Astrocyte of the cerebellum (primary cell): ENCODE data around the gene PIK3R2.

Experiments
- DNase-seq: peaks from one replicate; pipeline ENCODE4 v3.0.0-alpha.2; 2011; ENCODE audit warnings: low read depth
- H3K4me3 ChIP-seq: 2 replicates; pipeline ENCODE4 v1.5.1; 2011; ENCODE audit warnings: mild to moderate bottlenecking, low read depth, low read length, moderate library complexity
- CTCF ChIP-seq: IDR thresholded peaks from 2 replicates; pipeline ENCODE4 v1.5.1; 2012; ENCODE audit warnings: low read length, low read depth, moderate library complexity, mild to moderate bottlenecking; ENCODE audit errors: missing control alignments
- in situ Hi-C: cut with HindIII; loops from 2 replicates; pipeline ENCODE4 v1.10.0; 2017; ENCODE audit warnings: low sequenced_read_pairs

PIK3R2 gene

DNA sequence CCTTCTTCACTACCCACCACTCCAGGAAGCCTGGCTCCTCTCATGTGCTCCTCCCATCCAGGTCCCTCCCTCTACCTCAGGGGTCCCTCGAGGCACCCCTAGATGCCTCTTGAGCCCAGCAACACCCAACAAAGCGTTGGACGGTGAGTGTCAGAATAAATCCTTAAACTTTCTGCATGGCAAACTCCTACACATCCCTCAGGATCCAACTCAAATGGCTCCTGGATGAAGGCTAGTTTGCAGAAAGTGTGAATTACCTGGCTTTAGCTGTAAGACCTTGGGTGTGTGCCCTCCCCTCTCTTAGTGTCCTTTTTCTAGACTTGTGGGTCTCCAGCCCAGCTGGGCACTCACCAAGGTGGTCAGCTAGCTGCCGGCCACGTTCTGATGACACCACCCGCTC is 45.4 kb downstream of the PIK3R2 start:
- in situ Hi-C loops: no loop called here
- no peak overlapping the region for H3K4me3 ChIP-seq
- TF ChIP-seq CTCF: no peak
- no peak for DNase-seq

DNA sequence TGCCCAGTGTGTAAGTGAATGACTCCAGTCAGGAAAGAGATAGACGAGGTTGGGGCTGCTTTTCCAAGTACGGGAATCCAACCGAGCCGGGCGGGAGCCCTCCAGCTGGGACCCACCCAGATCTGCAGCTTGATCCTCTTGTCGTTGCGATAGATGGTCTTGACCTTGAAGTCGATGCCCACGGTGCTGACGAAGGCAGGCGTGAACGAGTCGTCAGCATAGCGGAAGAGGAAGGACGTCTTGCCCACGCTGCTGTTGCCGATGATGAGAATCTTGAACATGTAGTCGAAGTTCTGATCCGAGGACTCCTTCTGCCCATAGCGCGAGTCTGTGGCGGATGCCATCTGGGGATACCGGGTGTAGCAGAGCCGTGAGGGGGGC is 49.4 kb downstream of the PIK3R2 start:
- no peak overlapping the region for H3K4me3 ChIP-seq
- TF ChIP-seq CTCF: no peak
- no peak for DNase-seq
- in situ Hi-C loops: no loop called here

DNA sequence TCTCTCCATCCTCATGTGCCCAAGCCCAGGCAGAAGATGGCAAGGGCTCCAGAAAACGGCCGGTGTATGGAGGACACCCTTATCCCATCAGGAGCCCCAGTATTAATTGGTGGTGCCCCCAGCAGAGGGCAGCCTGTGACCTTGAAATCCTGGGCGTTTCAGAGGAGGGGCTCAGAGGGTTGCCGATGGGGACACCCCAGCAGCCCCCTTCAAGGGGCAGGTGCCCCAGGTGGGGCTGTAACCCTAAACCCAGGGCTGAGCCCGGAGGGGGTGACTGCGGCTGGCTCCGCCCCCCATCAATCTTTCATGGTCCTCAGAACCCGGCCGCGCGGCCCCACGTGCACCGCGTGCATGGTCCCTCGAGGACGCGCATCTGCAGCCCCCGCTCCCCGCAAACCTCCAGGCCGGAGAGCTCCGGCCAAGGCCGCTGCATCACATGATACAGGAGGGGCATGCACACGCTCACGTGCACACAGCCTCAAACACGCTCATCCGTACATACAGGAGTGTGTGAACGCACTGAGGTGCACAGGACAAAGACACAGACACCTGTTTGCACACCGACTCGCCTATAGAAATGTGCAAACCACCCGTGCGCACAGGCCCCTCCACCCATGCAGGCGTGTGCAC is 49.9 kb downstream of the PIK3R2 start:
- H3K4me3 ChIP-seq: peak overlapping the region; percentile 71
- TF ChIP-seq CTCF: peak; percentile 21
- no peak for DNase-seq
- in situ Hi-C loops: no loop called here

- TF ChIP-seq CTCF: no peak
- no peak for DNase-seq
- in situ Hi-C loops: no loop called here
- H3K4me3 ChIP-seq: peak overlapping the region; percentile 71
These were observed 50.5 kb downstream of the PIK3R2 start for GRCh38 chr19:18203408-18203862.

DNA sequence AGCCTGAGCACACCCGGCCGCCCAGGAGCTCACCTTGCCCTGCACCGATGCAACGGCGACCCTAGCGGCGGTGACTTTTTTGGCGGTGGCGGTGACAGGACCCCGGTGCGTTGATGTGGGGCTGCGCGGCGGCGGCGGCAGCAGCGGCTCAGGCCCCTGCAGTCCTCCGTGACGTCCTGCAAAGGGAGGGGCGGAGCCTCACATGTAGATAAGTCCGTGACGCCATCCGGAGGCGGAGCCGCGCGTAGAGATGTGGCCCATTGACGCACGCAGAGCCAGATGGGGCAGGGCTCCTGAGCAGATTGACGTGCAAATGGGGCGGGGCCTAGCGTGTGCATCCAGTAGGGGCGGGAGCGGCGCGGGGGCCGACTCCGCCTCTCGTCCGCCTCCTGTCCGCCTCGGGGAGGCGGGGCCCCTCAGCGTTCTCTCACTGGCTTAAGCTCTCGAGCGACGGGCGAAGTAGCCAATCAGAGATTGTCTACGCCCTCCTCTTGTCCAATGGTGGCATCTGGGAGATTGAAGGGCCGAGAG is 51.0 kb downstream of the PIK3R2 start, which contains the start of gene RAB3A:
Gene RAB3A (minus strand): TSS at position 180 of the 531 bp plus-strand sequence. CDS start 1,302 bp downstream, outside the sequence.
- TF ChIP-seq CTCF: no peak
- in situ Hi-C loops: no loop called here
- DNase-seq: peak; percentile 100
- H3K4me3 ChIP-seq: peak within 1 kb of the TSS; percentile 71

- DNase-seq: peak; percentile 34
- in situ Hi-C loops: no loop called here
- H3K4me3 ChIP-seq: peak overlapping the region; percentile 66
- TF ChIP-seq CTCF: no peak
These were observed 51.6 kb downstream of the PIK3R2 start for GRCh38 chr19:18204394-18205199.
